Measurements from ENCODE around the gene CWC27. TPM values are rescaled to one million over a fixed set of nuclear protein-coding genes. Genes with fewer than 3 reads are reported as not detected.

CWC27 gene
- total and polyA plus RNA-seq, 8 donors = 5.8 to 25.7 (median 14.3) TPM; not detected in 1

DNA sequence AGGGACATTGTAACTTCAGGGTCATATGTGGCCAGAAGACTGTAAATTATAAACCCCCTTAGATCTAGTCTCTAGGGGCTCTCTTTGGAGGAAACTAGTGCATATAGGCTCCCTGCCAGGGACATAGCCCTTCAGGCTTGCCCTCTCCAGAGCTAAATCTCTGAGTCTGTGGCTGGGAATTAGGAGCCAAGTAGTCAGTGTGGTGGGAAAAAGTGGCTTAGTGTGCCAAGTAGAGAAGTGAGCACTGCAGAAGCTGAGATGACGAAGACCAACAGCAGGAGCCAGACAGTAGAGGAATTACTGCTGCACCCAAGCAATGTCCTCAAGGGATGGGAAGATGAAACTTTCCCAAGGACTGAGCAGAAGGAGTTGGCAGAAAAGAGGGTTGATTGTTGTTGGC lies 71.2 kb downstream of the CWC27 start:
- Histone ChIP-seq H3K4me3 (no peak overlapping the region), H3K27ac (no peak overlapping the region), H3K9me3 (peaks cover 0 to 6% (median under 1%) of the 10 kb centered on the region in 4 donors), H3K36me3 (peaks cover 0 to 28% (median 5%) of the 10 kb centered on the region in 4 donors), H3K4me1 (peaks cover 0 to 32% (median 11%) of the 10 kb centered on the region in 4 donors), H3K27me3 (no peaks in the 10 kb centered on the region)
- no peak for DNase-seq
- TF ChIP-seq EP300 (IDR thresholded peaks at IDR 0.05) (no peak), POLR2A (IDR thresholded peaks at IDR 0.05) (no peak), POLR2AphosphoS5 (IDR thresholded peaks at IDR 0.05) (no peak)
- TF ChIP-seq, protein P1, sequence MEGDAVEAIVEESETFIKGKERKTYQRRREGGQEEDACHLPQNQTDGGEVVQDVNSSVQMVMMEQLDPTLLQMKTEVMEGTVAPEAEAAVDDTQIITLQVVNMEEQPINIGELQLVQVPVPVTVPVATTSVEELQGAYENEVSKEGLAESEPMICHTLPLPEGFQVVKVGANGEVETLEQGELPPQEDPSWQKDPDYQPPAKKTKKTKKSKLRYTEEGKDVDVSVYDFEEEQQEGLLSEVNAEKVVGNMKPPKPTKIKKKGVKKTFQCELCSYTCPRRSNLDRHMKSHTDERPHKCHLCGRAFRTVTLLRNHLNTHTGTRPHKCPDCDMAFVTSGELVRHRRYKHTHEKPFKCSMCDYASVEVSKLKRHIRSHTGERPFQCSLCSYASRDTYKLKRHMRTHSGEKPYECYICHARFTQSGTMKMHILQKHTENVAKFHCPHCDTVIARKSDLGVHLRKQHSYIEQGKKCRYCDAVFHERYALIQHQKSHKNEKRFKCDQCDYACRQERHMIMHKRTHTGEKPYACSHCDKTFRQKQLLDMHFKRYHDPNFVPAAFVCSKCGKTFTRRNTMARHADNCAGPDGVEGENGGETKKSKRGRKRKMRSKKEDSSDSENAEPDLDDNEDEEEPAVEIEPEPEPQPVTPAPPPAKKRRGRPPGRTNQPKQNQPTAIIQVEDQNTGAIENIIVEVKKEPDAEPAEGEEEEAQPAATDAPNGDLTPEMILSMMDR (IDR thresholded peaks at IDR 0.05) = no peak
- intact Hi-C loops (cut with DNase I; ENCODE audit: low total_unique reads) = no loop called here
- 85 to 100% (median 93%) methylated on average over 1 of the region's 1 CpG for WGBS, 5 donors

DNA sequence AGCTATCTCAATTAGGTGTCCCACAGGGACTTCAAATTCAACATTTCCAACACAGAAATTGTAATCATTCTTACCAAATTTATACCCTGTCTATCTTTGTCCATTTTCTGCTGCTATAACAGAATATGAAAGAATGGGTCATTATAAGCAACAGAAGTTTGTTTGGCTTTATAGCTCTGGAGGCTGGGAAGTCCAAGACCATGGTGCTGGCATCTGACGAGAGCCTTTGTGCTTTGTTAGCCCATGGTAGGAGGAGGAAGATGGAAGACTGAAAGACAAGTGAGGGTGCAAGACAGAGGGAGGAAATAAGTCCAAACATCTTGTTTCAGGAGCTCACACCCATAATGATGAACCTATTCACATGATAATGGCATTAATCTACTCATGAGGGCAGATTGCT lies 72.2 kb downstream of the CWC27 start:
- TF ChIP-seq, protein P1 (IDR thresholded peaks at IDR 0.05) = no peak
- TF ChIP-seq EP300 (IDR thresholded peaks at IDR 0.05) (no peak), POLR2A (IDR thresholded peaks at IDR 0.05) (no peak), POLR2AphosphoS5 (IDR thresholded peaks at IDR 0.05) (no peak)
- Histone ChIP-seq H3K27me3 (no peaks in the 10 kb centered on the region), H3K36me3 (peaks cover 0 to 36% (median 6%) of the 10 kb centered on the region in 4 donors), H3K4me3 (no peak overlapping the region), H3K4me1 (peaks cover 0 to 23% (median 11%) of the 10 kb centered on the region in 4 donors), H3K27ac (no peak overlapping the region), H3K9me3 (peaks cover 0 to 17% (median 7%) of the 10 kb centered on the region in 4 donors)
- 96 to 100% (median 100%) methylated on average over 1 of the region's 1 CpG for WGBS, 5 donors
- DNase-seq = no peak
- intact Hi-C loops (cut with DNase I; ENCODE audit: low total_unique reads) = no loop called here

DNA sequence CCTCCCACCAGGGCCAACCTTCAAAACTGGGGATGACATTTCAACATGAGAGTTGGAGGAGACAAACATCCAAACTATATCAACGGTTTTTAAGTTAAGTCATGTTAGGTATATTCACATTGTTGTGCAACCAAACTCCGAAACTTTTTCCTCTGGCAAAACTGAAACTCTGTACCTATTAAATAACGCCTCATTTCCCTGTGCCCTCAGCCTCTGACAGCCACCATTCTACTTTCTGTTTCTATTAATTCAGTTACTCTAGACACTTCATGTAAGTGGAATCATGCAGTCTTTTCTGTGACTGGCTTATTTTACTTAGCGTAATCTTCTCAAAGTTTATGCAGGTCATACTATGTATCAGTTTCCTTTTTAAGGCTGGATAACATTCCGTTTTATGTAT lies 85.0 kb downstream of the CWC27 start:
- no peak overlapping the region for H3K27ac ChIP-seq
- no peaks in the 10 kb centered on the region for H3K9me3 ChIP-seq
- no peak overlapping the region for H3K4me3 ChIP-seq
- TF ChIP-seq EP300 (IDR thresholded peaks at IDR 0.05) (no peak), POLR2AphosphoS5 (IDR thresholded peaks at IDR 0.05) (no peak), POLR2A (IDR thresholded peaks at IDR 0.05) (no peak)
- TF ChIP-seq, protein P1 (IDR thresholded peaks at IDR 0.05) = no peak
- DNase-seq = no peak
- no peaks in the 10 kb centered on the region for H3K27me3 ChIP-seq
- peaks cover 0 to 4% (median 0%) of the 10 kb centered on the region in 4 donors for H3K36me3 ChIP-seq
- peaks cover 0 to 12% (median 2%) of the 10 kb centered on the region in 4 donors for H3K4me1 ChIP-seq
- intact Hi-C loops (cut with DNase I; ENCODE audit: low total_unique reads) = no loop called here
- WGBS, 5 donors = 93 to 98% (median 95%) methylated on average over 5 of the region's 5 CpGs

DNA sequence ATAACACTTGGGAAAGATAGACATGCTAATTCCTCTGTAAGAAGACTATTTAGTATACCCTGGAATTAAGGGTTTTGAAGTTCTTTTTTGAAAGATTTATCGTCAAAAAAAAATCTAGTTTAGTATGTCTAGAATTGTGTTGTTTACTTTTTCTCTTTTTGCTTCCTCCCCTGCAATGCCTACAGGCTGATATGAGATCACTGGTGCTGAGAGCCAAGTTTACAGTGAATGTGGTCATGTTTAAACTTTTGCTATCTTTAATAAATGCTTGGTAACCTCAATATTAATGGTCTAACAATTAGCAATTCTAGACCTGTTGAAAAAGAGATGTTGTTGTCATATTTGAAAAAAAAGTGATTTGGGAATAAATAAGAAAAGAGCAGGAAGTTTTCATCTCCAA lies 86.1 kb downstream of the CWC27 start:
- TF ChIP-seq, protein P1 (IDR thresholded peaks at IDR 0.05) = no peak
- TF ChIP-seq POLR2A (IDR thresholded peaks at IDR 0.05) (no peak), POLR2AphosphoS5 (IDR thresholded peaks at IDR 0.05) (no peak), EP300 (IDR thresholded peaks at IDR 0.05) (no peak)
- Histone ChIP-seq H3K4me1 (peaks cover 0 to 20% (median 6%) of the 10 kb centered on the region in 4 donors), H3K4me3 (no peak overlapping the region), H3K27ac (no peak overlapping the region), H3K9me3 (no peaks in the 10 kb centered on the region), H3K36me3 (peaks cover 0 to 4% (median 0%) of the 10 kb centered on the region in 4 donors), H3K27me3 (no peaks in the 10 kb centered on the region)
- WGBS, 5 donors = 22 to 47% (median 24%) methylated on average over 1 of the region's 1 CpG
- intact Hi-C loops (cut with DNase I; ENCODE audit: low total_unique reads) = no loop called here
- DNase-seq = no peak

Measured in stomach (tissue), 9 donors.